Nephron progenitor cell (in vitro differentiated cells): ENCODE results near the gene ADD1.
"Not testable (repeated sequence)": the region's sequence is repeated elsewhere in the genome, so short reads cannot be mapped to it uniquely, and the experiment has no call there.

Source experiments
- DNase-seq: peaks from one replicate; pipeline ENCODE4 v3.0.0; 2021
- H3K27ac Mint-ChIP-seq: 2 replicates; pipeline ENCODE4 v1.8.0; 2021; ENCODE audit warnings: mild to moderate bottlenecking, moderate library complexity, mixed read lengths
- H3K27me3 Mint-ChIP-seq: 2 replicates; pipeline ENCODE4 v1.8.0; 2021; ENCODE audit warnings: mild to moderate bottlenecking, low read depth, mixed read lengths; ENCODE audit not compliant: poor library complexity
- H3K36me3 Mint-ChIP-seq: 2 replicates; pipeline ENCODE4 v1.8.0; 2021; ENCODE audit warnings: low read depth, mixed read lengths
- H3K4me1 Mint-ChIP-seq: 2 replicates; pipeline ENCODE4 v1.8.0; 2021; ENCODE audit warnings: mixed read lengths
- H3K4me3 Mint-ChIP-seq: 2 replicates; pipeline ENCODE4 v1.8.0; 2021; ENCODE audit warnings: mild to moderate bottlenecking, moderate library complexity, mixed read lengths
- H3K9me3 Mint-ChIP-seq: 2 replicates; pipeline ENCODE4 v1.8.0; 2021; ENCODE audit warnings: mild to moderate bottlenecking, moderate library complexity, mixed read lengths
- TF ChIP-seq, protein P1 (sequence below): fragments of 200-600 bp; sonication (generic); IDR thresholded peaks from 2 replicates; pipeline ENCODE4 v1.5.0; 2021; ENCODE audit warnings: antibody characterized with exemption

The ADD1 gene

GRCh38 chr4:2915789-2916188 lies 72.1 kb downstream of the ADD1 start:
- no peak for DNase-seq
- Mint-ChIP-seq H3K4me3 (no peak overlapping the region), H3K36me3 (peaks cover 84% of the 10 kb centered on the region), H3K9me3 (peaks cover 44% of the 10 kb centered on the region), H3K4me1 (no peaks in the 10 kb centered on the region), H3K27me3 (peaks cover 3% of the 10 kb centered on the region), H3K27ac (no peak overlapping the region)
- TF ChIP-seq, protein P1, sequence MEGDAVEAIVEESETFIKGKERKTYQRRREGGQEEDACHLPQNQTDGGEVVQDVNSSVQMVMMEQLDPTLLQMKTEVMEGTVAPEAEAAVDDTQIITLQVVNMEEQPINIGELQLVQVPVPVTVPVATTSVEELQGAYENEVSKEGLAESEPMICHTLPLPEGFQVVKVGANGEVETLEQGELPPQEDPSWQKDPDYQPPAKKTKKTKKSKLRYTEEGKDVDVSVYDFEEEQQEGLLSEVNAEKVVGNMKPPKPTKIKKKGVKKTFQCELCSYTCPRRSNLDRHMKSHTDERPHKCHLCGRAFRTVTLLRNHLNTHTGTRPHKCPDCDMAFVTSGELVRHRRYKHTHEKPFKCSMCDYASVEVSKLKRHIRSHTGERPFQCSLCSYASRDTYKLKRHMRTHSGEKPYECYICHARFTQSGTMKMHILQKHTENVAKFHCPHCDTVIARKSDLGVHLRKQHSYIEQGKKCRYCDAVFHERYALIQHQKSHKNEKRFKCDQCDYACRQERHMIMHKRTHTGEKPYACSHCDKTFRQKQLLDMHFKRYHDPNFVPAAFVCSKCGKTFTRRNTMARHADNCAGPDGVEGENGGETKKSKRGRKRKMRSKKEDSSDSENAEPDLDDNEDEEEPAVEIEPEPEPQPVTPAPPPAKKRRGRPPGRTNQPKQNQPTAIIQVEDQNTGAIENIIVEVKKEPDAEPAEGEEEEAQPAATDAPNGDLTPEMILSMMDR = no peak

DNA sequence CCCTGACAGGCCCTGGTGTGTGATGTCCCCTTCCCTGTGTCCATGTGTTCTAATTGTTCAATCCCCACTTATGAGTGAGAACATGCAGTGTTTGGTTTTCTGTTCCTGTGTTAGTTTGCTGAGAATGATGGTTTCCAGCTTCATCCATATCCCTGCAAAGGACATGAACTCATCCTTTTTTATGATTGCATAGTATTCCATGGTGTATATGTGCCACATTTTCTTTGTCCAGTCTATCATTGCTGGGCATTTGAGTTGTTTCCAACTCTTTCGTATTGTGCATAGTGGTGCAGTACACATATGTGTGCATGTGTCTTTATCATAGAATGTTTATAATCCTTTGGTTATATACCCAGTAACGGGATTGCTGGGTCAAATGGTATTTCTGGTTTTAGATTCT lies 73.1 kb downstream of the ADD1 start:
- H3K4me1 Mint-ChIP-seq, H3K4me3 Mint-ChIP-seq, H3K27ac Mint-ChIP-seq, DNase-seq, H3K27me3 Mint-ChIP-seq: not testable (repeated sequence)
- H3K9me3 Mint-ChIP-seq = peaks cover 50% of the 10 kb centered on the region
- peaks cover 88% of the 10 kb centered on the region for H3K36me3 Mint-ChIP-seq

- not testable (repeated sequence) for H3K27ac Mint-ChIP-seq, DNase-seq, H3K27me3 Mint-ChIP-seq, H3K4me3 Mint-ChIP-seq
- H3K36me3 Mint-ChIP-seq = peaks cover 94% of the 10 kb centered on the region
- H3K4me1 Mint-ChIP-seq = peaks cover 16% of the 10 kb centered on the region
- H3K9me3 Mint-ChIP-seq = peaks cover 53% of the 10 kb centered on the region
These were observed 74.7 kb downstream of the ADD1 start for GRCh38 chr4:2918300-2918699.

GRCh38 chr4:2918714-2919113 lies 75.1 kb downstream of the ADD1 start:
- H3K9me3 Mint-ChIP-seq = peaks cover 53% of the 10 kb centered on the region
- not testable (repeated sequence) for DNase-seq, H3K27me3 Mint-ChIP-seq, H3K4me3 Mint-ChIP-seq, H3K27ac Mint-ChIP-seq
- peaks cover 20% of the 10 kb centered on the region for H3K4me1 Mint-ChIP-seq
- H3K36me3 Mint-ChIP-seq = peaks cover 95% of the 10 kb centered on the region

GRCh38 chr4:2922453-2923101 lies 78.9 kb downstream of the ADD1 start:
- peaks cover 81% of the 10 kb centered on the region for H3K36me3 Mint-ChIP-seq
- not testable (repeated sequence) for DNase-seq, H3K4me3 Mint-ChIP-seq, H3K27me3 Mint-ChIP-seq
- peaks cover 29% of the 10 kb centered on the region for H3K4me1 Mint-ChIP-seq
- H3K27ac Mint-ChIP-seq = peak overlapping the region; percentile 11
- H3K9me3 Mint-ChIP-seq = peaks cover 41% of the 10 kb centered on the region

DNA sequence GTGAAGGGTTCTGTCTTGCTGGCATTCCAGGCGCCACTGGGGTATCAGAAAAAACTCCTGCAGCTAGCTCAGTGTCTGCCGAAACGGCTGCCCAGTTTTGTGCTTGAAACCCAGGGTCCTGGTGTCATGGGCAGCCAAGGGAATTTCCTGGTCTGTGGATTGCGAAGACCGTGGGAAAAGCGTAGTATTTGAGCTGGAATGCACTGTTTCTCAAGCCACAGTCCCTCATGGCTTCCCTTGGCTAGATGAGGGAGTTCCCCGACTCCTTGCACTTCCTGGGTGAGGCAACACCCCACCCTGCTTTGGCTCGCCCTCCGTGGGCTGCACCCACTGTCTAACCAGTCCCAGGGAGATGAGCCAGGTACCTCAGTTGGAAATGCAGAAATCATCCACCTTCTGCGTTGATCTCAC lies 79.5 kb downstream of the ADD1 start:
- Mint-ChIP-seq H3K27ac (peak overlapping the region; percentile 95), H3K27me3 (no peaks in the 10 kb centered on the region), H3K4me1 (peaks cover 29% of the 10 kb centered on the region), H3K36me3 (peaks cover 81% of the 10 kb centered on the region), H3K4me3 (no peak overlapping the region), H3K9me3 (peaks cover 35% of the 10 kb centered on the region)
- TF ChIP-seq, protein P1 = no peak
- no peak for DNase-seq

- peaks cover 30% of the 10 kb centered on the region for H3K4me1 Mint-ChIP-seq
These were observed 80.1 kb downstream of the ADD1 start for GRCh38 chr4:2923668-2924173.

More at GRCh38 chr4:2923668-2924173, 80.1 kb downstream of the ADD1 start:
- Mint-ChIP-seq H3K4me3 (no peak overlapping the region), H3K27me3 (no peaks in the 10 kb centered on the region), H3K36me3 (peaks cover 81% of the 10 kb centered on the region), H3K9me3 (peaks cover 29% of the 10 kb centered on the region), H3K27ac (peak overlapping the region; percentile 95)
- TF ChIP-seq, protein P1 = no peak
- DNase-seq = no peak
